Spleen (tissue), 7 donors: ENCODE measurements around the gene RSPO1.

Source experiments
- CTCF ChIP-seq, 11 experiments: fragments of 200-600 bp in 7 of 11; fragments of 450-650 bp in 4 of 11; sonication (generic) in 4 of 11; IDR thresholded peaks in 8 of 11; conservative IDR thresholded peaks in 3 of 11; 1 replicate in 7 of 11; 2 replicates in 4 of 11; pipeline versions ENCODE4 v1.4.0 to v1.8.0; 2016 to 2021; ENCODE audit warnings: antibody characterized with exemption in 11 of 11, inconsistent platforms in 4 of 11, mild to moderate bottlenecking in 1 of 11
- POLR2A ChIP-seq, 3 donors: fragments of 450-650 bp; IDR thresholded peaks; one replicate each; pipeline ENCODE4 v1.5.1; 2017; ENCODE audit warnings: antibody characterized with exemption in 3 of 3, mild to moderate bottlenecking in 1 of 3
- donor health status: DM: no; HTN: no; CAD: no; lungs with moderate emphysema.
- donor health status: DM: no; HTN: no; CAD: no.
- donor health status: DM: no; HTN: no; CAD: no.

- TF ChIP-seq CTCF (IDR thresholded peaks at IDR 0.05 in 8 of 11, conservative IDR thresholded peaks at IDR 0.05 in 3 of 11) (no peak), POLR2A (IDR thresholded peaks at IDR 0.05) (no peak)
These were observed 15.5 kb upstream of the RSPO1 start for GRCh38 chr1:37650173-37650572.
